Sigmoid colon (tissue), 4 donors: ENCODE results near the gene NTM.

Source experiments
- EP300 ChIP-seq, 4 donors: sonication (generic); formaldehyde crosslinking; IDR thresholded peaks; one replicate each; pipeline ENCODE4 v1.6.1; 2017; ENCODE audit warnings: antibody characterized with exemption in 4 of 4
- POLR2A ChIP-seq, 2 donors: fragments of 450-650 bp; IDR thresholded peaks; one replicate each; pipeline ENCODE4 v1.6.1; 2016; ENCODE audit warnings: antibody characterized with exemption in 2 of 2, mild to moderate bottlenecking in 2 of 2, moderate library complexity in 2 of 2
- POLR2AphosphoS5 ChIP-seq, 4 donors: sonication (generic); formaldehyde crosslinking; IDR thresholded peaks; one replicate each; pipeline ENCODE4 v1.6.1; 2017; ENCODE audit warnings: antibody characterized with exemption in 4 of 4
- TF ChIP-seq, protein P1 (sequence below), 4 experiments: fragments of 450-650 bp in 3 of 4; fragments of 200-600 bp in 1 of 4; IDR thresholded peaks; one replicate each; pipeline ENCODE4 v1.5.1; 2016 to 2019; ENCODE audit warnings: antibody characterized with exemption in 4 of 4, mild to moderate bottlenecking in 3 of 4, moderate library complexity in 2 of 4

DNA sequence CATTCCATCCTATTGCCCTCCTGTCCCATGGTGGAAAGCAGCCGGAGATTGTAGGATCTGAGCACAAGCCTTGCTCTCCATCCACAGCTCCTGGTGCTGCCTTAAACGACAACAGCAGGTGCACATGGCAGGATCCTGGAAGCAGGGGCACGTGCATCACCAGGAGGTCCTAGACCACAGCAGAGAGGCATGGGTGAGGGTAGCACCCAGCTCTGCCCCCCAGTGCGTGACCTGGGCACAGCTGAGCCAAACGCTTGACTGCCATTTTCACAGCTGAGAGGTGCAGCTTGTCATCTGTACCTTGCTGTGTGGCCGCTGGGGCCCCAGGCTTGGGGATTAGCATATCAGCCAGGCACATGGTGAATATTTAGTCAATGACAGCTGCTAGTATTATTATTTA lies 92.7 kb downstream of the NTM start:
- TF ChIP-seq EP300 (IDR thresholded peaks at IDR 0.05), result no peak
- TF ChIP-seq, protein P1, sequence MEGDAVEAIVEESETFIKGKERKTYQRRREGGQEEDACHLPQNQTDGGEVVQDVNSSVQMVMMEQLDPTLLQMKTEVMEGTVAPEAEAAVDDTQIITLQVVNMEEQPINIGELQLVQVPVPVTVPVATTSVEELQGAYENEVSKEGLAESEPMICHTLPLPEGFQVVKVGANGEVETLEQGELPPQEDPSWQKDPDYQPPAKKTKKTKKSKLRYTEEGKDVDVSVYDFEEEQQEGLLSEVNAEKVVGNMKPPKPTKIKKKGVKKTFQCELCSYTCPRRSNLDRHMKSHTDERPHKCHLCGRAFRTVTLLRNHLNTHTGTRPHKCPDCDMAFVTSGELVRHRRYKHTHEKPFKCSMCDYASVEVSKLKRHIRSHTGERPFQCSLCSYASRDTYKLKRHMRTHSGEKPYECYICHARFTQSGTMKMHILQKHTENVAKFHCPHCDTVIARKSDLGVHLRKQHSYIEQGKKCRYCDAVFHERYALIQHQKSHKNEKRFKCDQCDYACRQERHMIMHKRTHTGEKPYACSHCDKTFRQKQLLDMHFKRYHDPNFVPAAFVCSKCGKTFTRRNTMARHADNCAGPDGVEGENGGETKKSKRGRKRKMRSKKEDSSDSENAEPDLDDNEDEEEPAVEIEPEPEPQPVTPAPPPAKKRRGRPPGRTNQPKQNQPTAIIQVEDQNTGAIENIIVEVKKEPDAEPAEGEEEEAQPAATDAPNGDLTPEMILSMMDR (IDR thresholded peaks at IDR 0.05), result no peak
- no peak for TF ChIP-seq POLR2A (IDR thresholded peaks at IDR 0.05)
- no peak for TF ChIP-seq POLR2AphosphoS5 (IDR thresholded peaks at IDR 0.05)
